Stimulated activated CD8-positive, alpha-beta memory T cell treated with anti-CD3 and anti-CD28 coated beads, Interleukin-12 subunit alpha, Interleukin-12 subunit beta, amount 100 ng/mL, for 1 hour (primary cell): ENCODE measurements around the gene GDF15.
A peak's percentile ranks its signal among the peaks of the same experiment; 100 is the strongest.
"Not testable (repeated sequence)": the region's sequence is repeated elsewhere in the genome, so short reads cannot be mapped to it uniquely, and the experiment has no call there.

ENCODE experiments used
- DNase-seq: peaks from one replicate; pipeline ENCODE4 v3.0.0-alpha.2; 2020; ENCODE audit warnings: low read depth

GDF15 gene

DNA sequence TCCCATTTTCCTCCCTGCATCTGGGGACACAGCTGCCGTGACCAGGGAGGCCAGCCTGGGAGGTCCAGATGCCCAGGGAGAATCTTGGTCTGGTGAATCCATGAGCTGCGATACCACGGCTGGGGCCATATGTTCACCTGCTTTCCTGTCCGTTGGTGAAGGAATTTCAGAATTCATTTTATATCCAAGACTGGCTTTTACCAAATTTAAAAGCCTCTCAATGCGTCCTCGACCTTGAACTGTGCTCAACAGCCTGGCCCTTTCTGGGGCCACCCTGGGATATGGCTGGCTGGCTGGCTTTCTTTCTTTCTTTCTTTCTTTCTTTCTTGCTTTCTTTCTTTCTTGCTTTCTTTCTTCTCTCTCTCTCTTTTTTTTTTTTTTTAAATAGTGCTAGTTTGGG lies 22.2 kb upstream of the GDF15 start:
- DNase-seq = no peak

DNA sequence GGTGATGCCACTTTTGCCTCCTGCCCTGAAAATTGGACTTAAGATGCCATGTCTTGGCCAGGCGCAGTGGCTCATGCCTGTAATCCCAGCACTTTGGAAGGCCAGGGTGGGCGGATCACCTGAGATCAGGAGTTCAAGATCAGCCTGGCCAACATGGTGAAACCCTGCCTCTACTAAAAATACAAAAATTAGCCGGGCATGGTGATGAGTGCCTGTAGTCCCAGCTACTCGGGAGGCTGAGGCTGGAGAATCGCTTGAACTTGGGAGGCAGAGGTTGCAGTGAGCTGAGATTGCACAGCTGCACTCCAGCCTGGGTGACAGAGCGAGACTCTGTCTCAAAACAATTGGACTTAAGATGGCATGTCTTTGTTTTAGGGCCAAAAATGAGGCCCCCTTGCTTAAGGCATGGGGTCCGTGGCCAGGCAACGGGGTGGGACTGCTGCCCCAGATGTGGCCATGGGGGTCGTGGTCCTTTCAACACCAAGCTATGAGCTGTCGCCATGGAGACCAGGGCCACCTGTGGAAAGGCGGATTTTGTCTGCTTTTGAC lies 21.6 kb upstream of the GDF15 start:
- not testable (repeated sequence) for DNase-seq

DNA sequence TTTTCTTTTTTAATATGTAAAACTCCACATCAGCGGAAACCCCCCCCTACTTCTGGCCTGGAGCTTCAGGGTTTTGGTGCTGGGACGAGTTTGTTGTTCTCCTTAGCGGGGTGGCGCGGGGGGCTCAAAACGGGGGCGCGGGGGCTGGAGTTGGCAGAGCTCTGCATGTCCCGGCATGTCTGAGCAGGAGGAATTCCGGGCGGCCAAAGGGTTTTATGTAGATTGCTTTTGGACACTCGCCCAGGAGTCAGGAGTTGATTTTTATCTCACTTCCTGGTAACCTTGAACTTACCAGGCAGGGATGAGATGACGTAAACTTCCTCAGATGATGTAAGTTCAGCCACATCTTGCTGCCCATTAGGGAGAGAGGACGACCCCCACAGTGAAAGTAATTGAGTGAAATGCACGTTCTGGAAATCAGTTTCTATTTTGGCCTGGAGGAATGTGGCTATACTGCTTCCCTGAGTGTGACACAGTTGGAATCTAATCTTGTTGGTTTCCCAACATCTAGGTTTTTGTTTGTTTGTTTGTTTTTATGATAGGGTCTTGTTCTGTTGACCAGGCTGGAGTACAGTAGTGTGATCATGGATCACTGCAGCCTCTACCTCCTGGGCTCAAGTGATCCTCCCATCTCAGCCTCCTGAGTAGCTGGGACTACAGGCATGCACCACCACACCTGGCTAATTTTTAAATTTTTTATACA lies 21.0 kb upstream of the GDF15 start:
- DNase-seq = no peak

GRCh38 chr19:18366021-18366435 lies 19.9 kb upstream of the GDF15 start:
- DNase-seq = no peak

GRCh38 chr19:18368504-18369222 lies 17.3 kb upstream of the GDF15 start:
- DNase-seq = no peak

GRCh38 chr19:18373407-18373891 lies 12.5 kb upstream of the GDF15 start:
- no peak for DNase-seq

- peak; percentile 39 for DNase-seq
Observed at GRCh38 chr19:18373892-18374629, 11.9 kb upstream of the GDF15 start.

DNA sequence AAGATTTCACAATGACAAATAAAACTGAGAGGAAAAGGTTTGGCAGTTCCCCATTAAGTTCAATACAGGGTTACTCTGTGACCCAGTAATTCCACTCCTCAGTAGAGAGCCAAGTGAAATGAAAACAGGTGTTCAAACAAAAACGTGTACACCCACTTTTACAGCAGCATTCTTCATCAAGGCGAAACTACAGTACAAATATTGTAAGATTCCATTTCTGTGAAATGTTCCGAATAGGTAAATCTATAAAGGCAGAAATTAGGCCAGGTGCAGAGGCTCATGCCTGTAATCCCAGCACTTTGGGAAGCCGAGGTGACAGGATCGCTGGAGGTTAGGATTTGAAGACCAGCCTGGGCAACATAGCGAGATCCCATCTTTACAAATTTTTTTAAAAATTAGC lies 8.9 kb upstream of the GDF15 start:
- no peak for DNase-seq

- DNase-seq = no peak
Observed at GRCh38 chr19:18379803-18380747, 5.9 kb upstream of the GDF15 start.

DNA sequence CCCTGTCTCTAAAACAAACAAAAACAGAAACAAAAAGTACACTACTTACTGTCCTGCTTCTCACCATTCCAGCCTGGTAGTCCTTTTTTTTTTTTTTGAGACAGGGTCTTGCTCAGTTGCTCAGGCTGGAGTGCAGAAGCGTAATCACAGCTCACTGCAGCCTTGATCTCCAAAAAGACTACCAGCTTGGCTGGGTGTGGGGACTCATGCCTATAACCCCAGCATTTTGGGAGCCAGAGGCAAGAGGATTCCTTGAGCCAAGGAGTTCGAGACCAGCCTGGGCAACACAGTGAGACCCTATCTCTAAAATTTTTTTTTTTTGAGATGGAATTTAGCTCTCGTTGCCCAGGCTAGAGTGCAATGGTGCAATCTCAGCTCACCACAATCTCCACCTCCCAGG lies 5.1 kb upstream of the GDF15 start:
- DNase-seq = no peak

- DNase-seq = not testable (repeated sequence)
Observed at GRCh38 chr19:18383622-18384021, 2.3 kb upstream of the GDF15 start.

DNA sequence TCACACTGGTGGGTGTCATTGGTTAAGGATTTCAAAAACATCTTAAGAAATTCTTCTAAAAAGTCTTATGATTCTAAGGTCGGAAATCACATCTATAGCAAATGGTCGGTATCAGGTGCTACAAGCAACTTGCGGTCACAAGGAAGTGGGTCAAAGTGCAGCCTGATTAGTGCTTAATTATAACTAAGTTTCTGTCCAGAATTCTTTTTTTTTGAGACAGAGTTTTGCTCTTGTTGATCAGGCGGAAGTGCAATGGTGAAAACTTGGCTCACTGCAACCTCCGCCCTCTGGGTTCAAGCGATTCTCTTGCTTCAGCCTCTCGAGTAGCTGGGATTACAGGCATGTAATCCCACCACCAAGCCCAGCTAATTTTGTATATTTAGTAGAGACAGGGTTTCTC lies 1.2 kb upstream of the GDF15 start:
- DNase-seq = no peak

GRCh38 chr19:18385359-18385674 lies 641 bp upstream of the GDF15 start:
- no peak for DNase-seq

- DNase-seq = no peak
Observed at GRCh38 chr19:18386543-18387271, 749 bp downstream of the GDF15 start.

DNA sequence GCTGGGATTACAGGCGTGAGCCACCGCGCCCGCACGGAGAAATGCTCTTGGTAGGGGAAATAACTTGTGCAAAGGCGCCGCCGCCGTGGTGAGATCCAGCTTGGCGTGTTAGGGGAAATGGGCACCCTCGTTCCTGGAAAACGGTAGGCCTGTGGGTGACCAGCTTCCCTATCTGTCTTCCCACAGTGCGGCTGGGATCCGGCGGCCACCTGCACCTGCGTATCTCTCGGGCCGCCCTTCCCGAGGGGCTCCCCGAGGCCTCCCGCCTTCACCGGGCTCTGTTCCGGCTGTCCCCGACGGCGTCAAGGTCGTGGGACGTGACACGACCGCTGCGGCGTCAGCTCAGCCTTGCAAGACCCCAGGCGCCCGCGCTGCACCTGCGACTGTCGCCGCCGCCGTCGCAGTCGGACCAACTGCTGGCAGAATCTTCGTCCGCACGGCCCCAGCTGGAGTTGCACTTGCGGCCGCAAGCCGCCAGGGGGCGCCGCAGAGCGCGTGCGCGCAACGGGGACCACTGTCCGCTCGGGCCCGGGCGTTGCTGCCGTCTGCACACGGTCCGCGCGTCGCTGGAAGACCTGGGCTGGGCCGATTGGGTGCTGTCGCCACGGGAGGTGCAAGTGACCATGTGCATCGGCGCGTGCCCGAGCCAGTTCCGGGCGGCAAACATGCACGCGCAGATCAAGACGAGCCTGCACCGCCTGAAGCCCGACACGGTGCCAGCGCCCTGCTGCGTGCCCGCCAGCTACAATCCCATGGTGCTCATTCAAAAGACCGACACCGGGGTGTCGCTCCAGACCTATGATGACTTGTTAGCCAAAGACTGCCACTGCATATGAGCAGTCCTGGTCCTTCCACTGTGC lies 2.4 kb downstream of the GDF15 start:
- DNase-seq = peak; percentile 64

DNA sequence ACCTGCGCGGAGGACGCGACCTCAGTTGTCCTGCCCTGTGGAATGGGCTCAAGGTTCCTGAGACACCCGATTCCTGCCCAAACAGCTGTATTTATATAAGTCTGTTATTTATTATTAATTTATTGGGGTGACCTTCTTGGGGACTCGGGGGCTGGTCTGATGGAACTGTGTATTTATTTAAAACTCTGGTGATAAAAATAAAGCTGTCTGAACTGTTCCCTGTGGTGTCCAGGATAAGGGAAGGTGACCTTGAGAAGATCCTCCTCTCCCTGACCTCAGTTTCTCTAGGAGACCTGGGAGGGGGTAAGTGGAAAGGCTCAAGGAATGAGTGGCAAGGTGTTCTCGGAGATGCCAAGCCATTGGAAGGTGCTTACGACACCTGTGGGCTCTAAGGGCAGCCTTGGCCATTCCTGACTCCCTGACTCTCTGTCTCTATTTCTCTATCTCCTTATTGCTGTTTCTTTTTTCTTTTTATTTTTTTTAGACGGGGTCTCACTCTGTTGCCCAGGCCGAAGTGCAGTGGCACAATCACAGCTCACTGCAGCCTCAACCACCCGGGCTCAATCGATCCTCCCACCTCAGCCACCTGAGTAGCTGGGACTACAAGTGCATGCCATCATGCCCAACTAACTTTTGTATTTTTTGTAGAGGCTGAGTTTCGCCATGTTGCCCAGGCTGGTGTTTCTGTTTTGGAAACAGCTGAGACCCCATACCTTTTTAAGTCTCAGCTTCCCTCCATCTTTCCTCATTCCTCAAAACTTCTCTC lies 3.2 kb downstream of the GDF15 start:
- no peak for DNase-seq

- no peak for DNase-seq
Observed at GRCh38 chr19:18389726-18390064, 3.7 kb downstream of the GDF15 start.

GRCh38 chr19:18390065-18390907 lies 4.3 kb downstream of the GDF15 start:
- DNase-seq = no peak
